ENCODE results near the gene MMP15. TPM values are rescaled to one million over a fixed set of nuclear protein-coding genes. Genes with fewer than 3 reads are reported as not detected.

The MMP15 gene
- total and polyA plus RNA-seq, 8 donors = 8.1 to 140 (median 22.2) TPM

DNA sequence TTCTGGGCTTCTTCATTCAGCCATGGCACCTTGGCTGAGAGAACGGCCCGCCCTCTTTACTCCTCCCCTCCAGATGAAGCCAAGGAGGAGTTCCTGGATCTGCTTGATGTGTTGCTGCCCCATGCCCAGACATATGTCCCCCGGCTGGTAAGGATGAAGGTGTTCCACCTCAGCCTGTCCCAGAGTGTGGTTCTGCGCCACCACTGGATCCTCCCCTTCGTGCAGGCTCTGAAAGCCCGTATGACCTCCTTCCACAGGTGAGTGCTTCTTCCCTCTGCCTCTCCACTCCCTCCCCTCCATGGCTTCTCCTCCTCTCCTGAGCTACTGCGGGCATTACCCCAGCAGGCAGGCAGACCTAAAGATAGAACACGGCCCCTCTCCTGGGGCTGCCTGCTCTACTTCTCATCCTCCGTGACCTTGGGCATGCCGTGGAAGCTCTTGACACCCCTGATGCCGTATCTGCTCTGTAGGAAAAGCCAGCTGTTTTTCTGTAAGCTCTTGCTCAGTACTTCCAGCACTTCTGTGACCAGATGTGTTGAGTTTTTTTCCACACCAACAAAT, 15.6 kb upstream of the MMP15 start:
- Histone ChIP-seq H3K27me3 (no peaks in the 10 kb centered on the region), H3K36me3 (peaks cover 30 to 59% (median 57%) of the 10 kb centered on the region in 4 donors), H3K9me3 (no peaks in the 10 kb centered on the region), H3K4me1 (peaks cover 2 to 3% (median 2%) of the 10 kb centered on the region in 4 donors), H3K27ac (no peak overlapping the region), H3K4me3 (no peak overlapping the region)
- TF ChIP-seq POLR2AphosphoS5 (IDR thresholded peaks at IDR 0.05) = no peak
- TF ChIP-seq POLR2A (IDR thresholded peaks at IDR 0.05) = no peak
- no peak for TF ChIP-seq EP300 (IDR thresholded peaks at IDR 0.05)
- TF ChIP-seq, protein P1, sequence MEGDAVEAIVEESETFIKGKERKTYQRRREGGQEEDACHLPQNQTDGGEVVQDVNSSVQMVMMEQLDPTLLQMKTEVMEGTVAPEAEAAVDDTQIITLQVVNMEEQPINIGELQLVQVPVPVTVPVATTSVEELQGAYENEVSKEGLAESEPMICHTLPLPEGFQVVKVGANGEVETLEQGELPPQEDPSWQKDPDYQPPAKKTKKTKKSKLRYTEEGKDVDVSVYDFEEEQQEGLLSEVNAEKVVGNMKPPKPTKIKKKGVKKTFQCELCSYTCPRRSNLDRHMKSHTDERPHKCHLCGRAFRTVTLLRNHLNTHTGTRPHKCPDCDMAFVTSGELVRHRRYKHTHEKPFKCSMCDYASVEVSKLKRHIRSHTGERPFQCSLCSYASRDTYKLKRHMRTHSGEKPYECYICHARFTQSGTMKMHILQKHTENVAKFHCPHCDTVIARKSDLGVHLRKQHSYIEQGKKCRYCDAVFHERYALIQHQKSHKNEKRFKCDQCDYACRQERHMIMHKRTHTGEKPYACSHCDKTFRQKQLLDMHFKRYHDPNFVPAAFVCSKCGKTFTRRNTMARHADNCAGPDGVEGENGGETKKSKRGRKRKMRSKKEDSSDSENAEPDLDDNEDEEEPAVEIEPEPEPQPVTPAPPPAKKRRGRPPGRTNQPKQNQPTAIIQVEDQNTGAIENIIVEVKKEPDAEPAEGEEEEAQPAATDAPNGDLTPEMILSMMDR (IDR thresholded peaks at IDR 0.05) = no peak
- intact Hi-C loops (cut with DNase I; ENCODE audit: low total_unique reads) = loop anchor here (5.0 to 10.0 kb wide), 2 partner anchors 112 to 255 kb away; no protein-coding TSS in a partner anchor
- no peak for DNase-seq
- WGBS, 5 donors = 92 to 95% (median 94%) methylated on average over 11 of the region's 11 CpGs

DNA sequence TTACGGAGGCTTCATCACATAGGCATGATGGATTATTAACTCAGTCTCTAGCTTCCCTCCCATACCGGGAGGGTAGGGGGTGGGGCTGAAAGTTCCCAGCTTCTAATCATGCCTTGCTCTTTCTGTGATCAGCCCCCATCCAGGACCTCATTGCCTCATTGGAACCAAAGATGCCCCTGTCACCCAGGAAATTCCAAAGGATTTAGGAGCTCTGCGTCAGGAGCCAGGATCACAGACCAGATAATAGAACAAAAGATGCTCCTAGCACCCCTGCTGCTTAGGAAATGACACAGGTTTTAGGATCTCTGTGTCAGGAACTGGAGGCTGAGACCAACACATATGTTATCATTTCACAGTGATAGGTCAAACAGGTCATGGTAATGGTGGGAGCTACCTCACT, 14.7 kb upstream of the MMP15 start:
- WGBS, 5 donors = 70 to 78% (median 76%) methylated on average over 3 of the region's 3 CpGs
- Histone ChIP-seq H3K27me3 (no peaks in the 10 kb centered on the region), H3K27ac (no peak overlapping the region), H3K9me3 (no peaks in the 10 kb centered on the region), H3K36me3 (peaks cover 30 to 67% (median 63%) of the 10 kb centered on the region in 4 donors), H3K4me3 (no peak overlapping the region), H3K4me1 (no peaks in the 10 kb centered on the region)
- intact Hi-C loops (cut with DNase I; ENCODE audit: low total_unique reads) = loop anchor here (5.0 kb wide), 1 partner anchor 111 kb away; no protein-coding TSS in a partner anchor
- no peak for DNase-seq
- TF ChIP-seq EP300 (IDR thresholded peaks at IDR 0.05) (no peak), POLR2A (IDR thresholded peaks at IDR 0.05) (no peak), POLR2AphosphoS5 (IDR thresholded peaks at IDR 0.05) (no peak)
- TF ChIP-seq, protein P1 (IDR thresholded peaks at IDR 0.05) = no peak

GRCh38 chr16:58011652-58012051, 13.9 kb upstream of the MMP15 start:
- no peak for DNase-seq
- no peaks in the 10 kb centered on the region for H3K9me3 ChIP-seq
- no peak overlapping the region for H3K27ac ChIP-seq
- H3K27me3 ChIP-seq = no peaks in the 10 kb centered on the region
- intact Hi-C loops (cut with DNase I; ENCODE audit: low total_unique reads) = loop anchor here (5.0 kb wide), 1 partner anchor 111 kb away; no protein-coding TSS in a partner anchor
- 74 to 94% (median 81%) methylated on average over 3 of the region's 3 CpGs for WGBS, 5 donors
- TF ChIP-seq EP300 (IDR thresholded peaks at IDR 0.05) = no peak
- TF ChIP-seq POLR2A (IDR thresholded peaks at IDR 0.05) = no peak
- TF ChIP-seq POLR2AphosphoS5 (IDR thresholded peaks at IDR 0.05) = no peak
- TF ChIP-seq, protein P1 (IDR thresholded peaks at IDR 0.05) = no peak
- H3K4me1 ChIP-seq = no peaks in the 10 kb centered on the region
- peaks cover 30 to 62% (median 60%) of the 10 kb centered on the region in 4 donors for H3K36me3 ChIP-seq
- no peak overlapping the region for H3K4me3 ChIP-seq

DNA sequence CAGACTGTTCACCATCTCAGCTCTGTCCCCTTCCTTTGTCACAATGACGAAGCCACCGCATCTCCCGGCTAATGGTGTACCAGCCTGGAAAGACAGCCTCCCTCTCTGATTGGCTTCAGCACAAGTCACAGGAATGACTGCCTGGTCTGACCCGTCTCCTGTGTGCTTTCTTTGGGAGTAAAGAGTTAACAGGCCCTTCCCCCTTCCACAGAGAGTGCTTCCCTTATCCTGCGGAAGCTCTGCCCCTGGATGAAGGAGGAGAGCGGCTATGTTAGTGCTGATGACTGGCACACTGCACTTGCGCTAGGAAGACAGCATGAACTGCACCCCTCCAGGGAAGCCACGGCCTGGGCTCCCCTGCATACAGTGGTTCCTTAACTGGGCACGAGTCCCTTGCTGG, 13.1 kb upstream of the MMP15 start:
- intact Hi-C loops (cut with DNase I; ENCODE audit: low total_unique reads) = loop anchor here (5.0 kb wide), 1 partner anchor 110 kb away; no protein-coding TSS in a partner anchor
- WGBS, 5 donors = 71 to 83% (median 75%) methylated on average over 9 of the region's 9 CpGs
- no peak overlapping the region for H3K27ac ChIP-seq
- TF ChIP-seq, protein P1 (IDR thresholded peaks at IDR 0.05) = no peak
- TF ChIP-seq POLR2AphosphoS5 (IDR thresholded peaks at IDR 0.05) = no peak
- TF ChIP-seq POLR2A (IDR thresholded peaks at IDR 0.05) = no peak
- no peak for TF ChIP-seq EP300 (IDR thresholded peaks at IDR 0.05)
- DNase-seq = no peak
- H3K4me3 ChIP-seq = no peak overlapping the region
- H3K27me3 ChIP-seq = no peaks in the 10 kb centered on the region
- H3K4me1 ChIP-seq = no peaks in the 10 kb centered on the region
- no peaks in the 10 kb centered on the region for H3K9me3 ChIP-seq
- H3K36me3 ChIP-seq = peaks cover 30 to 68% (median 63%) of the 10 kb centered on the region in 4 donors

All from stomach (tissue), 9 donors.